Activated T-cell treated with anti-CD3 and anti-CD28 coated beads, Interleukin-2, amount 50 U/mL, for 4 hours (primary cell): Measurements from ENCODE around the gene DDX10. TPM values are rescaled to one million over a fixed set of nuclear protein-coding genes. Genes with fewer than 3 reads are reported as not detected.
A peak's percentile ranks its signal among the peaks of the same experiment; 100 is the strongest.
"Not testable (repeated sequence)": the region's sequence is repeated elsewhere in the genome, so short reads cannot be mapped to it uniquely, and the experiment has no call there.

Experiments used
- ATAC-seq, 2 donors: fragments of 200-7000 bp; cut with Tn5 transposase; one replicate each; pipeline ENCODE4 v1.10.0; 2021
- DNase-seq: peaks from one replicate; pipeline ENCODE4 v3.0.0-alpha.2; 2020
- H3K27me3 Mint-ChIP-seq: one replicate; pipeline ENCODE4 v1.8.0; 2021; ENCODE audit warnings: low read depth, mixed read lengths
- H3K36me3 Mint-ChIP-seq: one replicate; pipeline ENCODE4 v1.8.0; 2022; ENCODE audit warnings: mixed read lengths; ENCODE audit not compliant: insufficient read depth
- H3K4me1 Mint-ChIP-seq: one replicate; pipeline ENCODE4 v1.8.0; 2021; ENCODE audit warnings: low read depth, mixed read lengths
- H3K4me3 Mint-ChIP-seq: one replicate; pipeline ENCODE4 v1.8.0; 2021; ENCODE audit warnings: mild to moderate bottlenecking, moderate library complexity, mixed read lengths
- H3K9me3 Mint-ChIP-seq: one replicate; pipeline ENCODE4 v1.8.0; 2021; ENCODE audit warnings: mixed read lengths
- total RNA-seq, 3 donors: library from RNA; stranded (reverse); gene quantifications; one replicate each; pipeline ENCODE4 v1.2.1, GENCODE V29; 2021

Gene DDX10
- total RNA-seq, 3 donors from 2014 or later = 85.7 to 94.2 (median 91.8) TPM

GRCh38 chr11:108641752-108642151 is 23.1 kb upstream of the DDX10 start:
- H3K36me3 Mint-ChIP-seq, ATAC-seq, H3K4me1 Mint-ChIP-seq, H3K27me3 Mint-ChIP-seq, H3K4me3 Mint-ChIP-seq, DNase-seq, H3K9me3 Mint-ChIP-seq: not testable (repeated sequence)

GRCh38 chr11:108643974-108644373 is 20.9 kb upstream of the DDX10 start:
- ATAC-seq = no peak
- no peak for DNase-seq
- no peaks in the 10 kb centered on the region for H3K9me3 Mint-ChIP-seq
- no peak overlapping the region for H3K4me3 Mint-ChIP-seq
- H3K27me3 Mint-ChIP-seq = peaks cover 2% of the 10 kb centered on the region
- no peaks in the 10 kb centered on the region for H3K4me1 Mint-ChIP-seq
- no peaks in the 10 kb centered on the region for H3K36me3 Mint-ChIP-seq

GRCh38 chr11:108645970-108646369 is 18.9 kb upstream of the DDX10 start:
- H3K4me1 Mint-ChIP-seq = no peaks in the 10 kb centered on the region
- peaks cover 2% of the 10 kb centered on the region for H3K27me3 Mint-ChIP-seq
- no peak overlapping the region for H3K4me3 Mint-ChIP-seq
- DNase-seq = no peak
- no peaks in the 10 kb centered on the region for H3K9me3 Mint-ChIP-seq
- no peaks in the 10 kb centered on the region for H3K36me3 Mint-ChIP-seq
- no peak for ATAC-seq

GRCh38 chr11:108647387-108647700 is 17.5 kb upstream of the DDX10 start:
- no peak for ATAC-seq
- no peaks in the 10 kb centered on the region for H3K9me3 Mint-ChIP-seq
- no peaks in the 10 kb centered on the region for H3K4me1 Mint-ChIP-seq
- peaks cover 2% of the 10 kb centered on the region for H3K27me3 Mint-ChIP-seq
- no peaks in the 10 kb centered on the region for H3K36me3 Mint-ChIP-seq
- H3K4me3 Mint-ChIP-seq = no peak overlapping the region
- DNase-seq = no peak

- ATAC-seq = peak; percentile 95 to 99
- H3K36me3 Mint-ChIP-seq = no peaks in the 10 kb centered on the region
- peaks cover 2% of the 10 kb centered on the region for H3K27me3 Mint-ChIP-seq
- H3K4me3 Mint-ChIP-seq = no peak overlapping the region
- no peaks in the 10 kb centered on the region for H3K4me1 Mint-ChIP-seq
- peak; percentile 49 for DNase-seq
- H3K9me3 Mint-ChIP-seq = no peaks in the 10 kb centered on the region
These were observed 17.0 kb upstream of the DDX10 start for GRCh38 chr11:108647701-108648527.

- Mint-ChIP-seq H3K9me3 (no peaks in the 10 kb centered on the region), H3K36me3 (no peaks in the 10 kb centered on the region), H3K27me3 (peaks cover 2% of the 10 kb centered on the region), H3K4me3 (no peak overlapping the region), H3K4me1 (no peaks in the 10 kb centered on the region)
- no peak for DNase-seq
- no peak for ATAC-seq
These were observed 16.4 kb upstream of the DDX10 start for GRCh38 chr11:108648528-108648885.

- not testable (repeated sequence) for H3K27me3 Mint-ChIP-seq, ATAC-seq, H3K4me3 Mint-ChIP-seq, H3K36me3 Mint-ChIP-seq, DNase-seq, H3K9me3 Mint-ChIP-seq, H3K4me1 Mint-ChIP-seq
These were observed 10.8 kb upstream of the DDX10 start for GRCh38 chr11:108654100-108654499.

- no peak for DNase-seq
- Mint-ChIP-seq H3K36me3 (no peaks in the 10 kb centered on the region), H3K4me3 (no peak overlapping the region), H3K4me1 (no peaks in the 10 kb centered on the region), H3K27me3 (no peaks in the 10 kb centered on the region), H3K9me3 (no peaks in the 10 kb centered on the region)
- ATAC-seq = no peak
These were observed 9.8 kb upstream of the DDX10 start for GRCh38 chr11:108654994-108655631.

- no peaks in the 10 kb centered on the region for H3K9me3 Mint-ChIP-seq
- H3K36me3 Mint-ChIP-seq = peaks cover 9% of the 10 kb centered on the region
- no peaks in the 10 kb centered on the region for H3K27me3 Mint-ChIP-seq
- no peak overlapping the region for H3K4me3 Mint-ChIP-seq
- peaks cover 27% of the 10 kb centered on the region for H3K4me1 Mint-ChIP-seq
- no peak for ATAC-seq
- DNase-seq = no peak
These were observed 2.2 kb upstream of the DDX10 start for GRCh38 chr11:108662700-108663099.

- DNase-seq = no peak
- peaks cover 31% of the 10 kb centered on the region for H3K4me1 Mint-ChIP-seq
- no peaks in the 10 kb centered on the region for H3K9me3 Mint-ChIP-seq
- ATAC-seq = no peak
- H3K36me3 Mint-ChIP-seq = peaks cover 12% of the 10 kb centered on the region
- H3K27me3 Mint-ChIP-seq = no peaks in the 10 kb centered on the region
- H3K4me3 Mint-ChIP-seq = no peak overlapping the region
These were observed 1.6 kb upstream of the DDX10 start for GRCh38 chr11:108663154-108663877.

GRCh38 chr11:108666373-108666772 is 1.5 kb downstream of the DDX10 start:
- DNase-seq (no peak), ATAC-seq (no peak)
- no peaks in the 10 kb centered on the region for H3K9me3 Mint-ChIP-seq
- H3K27me3 Mint-ChIP-seq = no peaks in the 10 kb centered on the region
- H3K4me1 Mint-ChIP-seq = peaks cover 42% of the 10 kb centered on the region
- peaks cover 23% of the 10 kb centered on the region for H3K36me3 Mint-ChIP-seq
- peak overlapping the region; percentile 100 for H3K4me3 Mint-ChIP-seq

GRCh38 chr11:108669286-108669685 is 4.4 kb downstream of the DDX10 start:
- H3K27me3 Mint-ChIP-seq = no peaks in the 10 kb centered on the region
- no peak overlapping the region for H3K4me3 Mint-ChIP-seq
- ATAC-seq = no peak
- no peaks in the 10 kb centered on the region for H3K9me3 Mint-ChIP-seq
- H3K36me3 Mint-ChIP-seq = peaks cover 32% of the 10 kb centered on the region
- no peak for DNase-seq
- peaks cover 49% of the 10 kb centered on the region for H3K4me1 Mint-ChIP-seq

- Mint-ChIP-seq H3K4me1 (peaks cover 48% of the 10 kb centered on the region), H3K4me3 (no peak overlapping the region), H3K36me3 (peaks cover 32% of the 10 kb centered on the region), H3K9me3 (no peaks in the 10 kb centered on the region), H3K27me3 (no peaks in the 10 kb centered on the region)
- DNase-seq (no peak), ATAC-seq (no peak)
These were observed 4.8 kb downstream of the DDX10 start for GRCh38 chr11:108669711-108670110.

- ATAC-seq (no peak), DNase-seq (no peak)
- peaks cover 32% of the 10 kb centered on the region for H3K36me3 Mint-ChIP-seq
- H3K4me3 Mint-ChIP-seq = no peak overlapping the region
- no peaks in the 10 kb centered on the region for H3K27me3 Mint-ChIP-seq
- peaks cover 47% of the 10 kb centered on the region for H3K4me1 Mint-ChIP-seq
- H3K9me3 Mint-ChIP-seq = no peaks in the 10 kb centered on the region
These were observed 5.6 kb downstream of the DDX10 start for GRCh38 chr11:108670451-108670850.

- Mint-ChIP-seq H3K4me1 (peaks cover 31% of the 10 kb centered on the region), H3K36me3 (peaks cover 31% of the 10 kb centered on the region), H3K9me3 (no peaks in the 10 kb centered on the region), H3K27me3 (no peaks in the 10 kb centered on the region), H3K4me3 (no peak overlapping the region)
- DNase-seq = no peak
- ATAC-seq = no peak
These were observed 7.2 kb downstream of the DDX10 start for GRCh38 chr11:108672113-108672512.
